MM.1S (cell line): ENCODE data around the gene UTS2B.

Experiments used
- EZH2 ChIP-seq: fragments of 300-600 bp; sonication (generic); optimal IDR thresholded peaks from 2 replicates; pipeline ENCODE3; 2017; ENCODE audit warnings: low read depth, mild to moderate bottlenecking, antibody characterized with exemption, low read length, mixed read lengths
- EZH2phosphoT487 ChIP-seq: fragments of 300-600 bp; sonication (generic); IDR thresholded peaks from 2 replicates; pipeline ENCODE4 v1.6.1; 2018; ENCODE audit warnings: antibody characterized with exemption, low read length
- TF ChIP-seq, protein P1 (sequence below): fragments of 300-600 bp; sonication (generic); IDR thresholded peaks from 2 replicates; pipeline ENCODE4 v1.5.1; 2016; ENCODE audit warnings: antibody characterized with exemption, low read length, mixed read lengths

DNA sequence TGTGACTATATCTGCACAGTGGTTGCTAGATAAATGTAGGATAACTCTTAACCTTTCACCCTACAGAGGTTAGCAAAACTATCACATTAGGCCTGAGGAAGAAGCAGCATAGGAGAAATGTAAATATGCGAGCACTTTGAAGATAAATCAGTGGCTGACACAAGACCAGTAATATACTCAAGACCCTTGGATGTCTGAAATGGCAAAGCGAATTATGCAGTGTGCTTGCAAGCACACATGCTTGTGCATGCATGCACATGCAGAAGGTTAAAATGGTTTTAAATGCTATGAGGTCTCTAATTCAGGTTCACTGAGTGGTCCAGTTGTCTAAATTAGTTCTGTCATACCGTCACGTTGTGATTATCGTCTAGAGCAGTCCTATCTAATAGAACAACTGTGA is 13.6 kb upstream of the UTS2B start:
- TF ChIP-seq, protein P1, sequence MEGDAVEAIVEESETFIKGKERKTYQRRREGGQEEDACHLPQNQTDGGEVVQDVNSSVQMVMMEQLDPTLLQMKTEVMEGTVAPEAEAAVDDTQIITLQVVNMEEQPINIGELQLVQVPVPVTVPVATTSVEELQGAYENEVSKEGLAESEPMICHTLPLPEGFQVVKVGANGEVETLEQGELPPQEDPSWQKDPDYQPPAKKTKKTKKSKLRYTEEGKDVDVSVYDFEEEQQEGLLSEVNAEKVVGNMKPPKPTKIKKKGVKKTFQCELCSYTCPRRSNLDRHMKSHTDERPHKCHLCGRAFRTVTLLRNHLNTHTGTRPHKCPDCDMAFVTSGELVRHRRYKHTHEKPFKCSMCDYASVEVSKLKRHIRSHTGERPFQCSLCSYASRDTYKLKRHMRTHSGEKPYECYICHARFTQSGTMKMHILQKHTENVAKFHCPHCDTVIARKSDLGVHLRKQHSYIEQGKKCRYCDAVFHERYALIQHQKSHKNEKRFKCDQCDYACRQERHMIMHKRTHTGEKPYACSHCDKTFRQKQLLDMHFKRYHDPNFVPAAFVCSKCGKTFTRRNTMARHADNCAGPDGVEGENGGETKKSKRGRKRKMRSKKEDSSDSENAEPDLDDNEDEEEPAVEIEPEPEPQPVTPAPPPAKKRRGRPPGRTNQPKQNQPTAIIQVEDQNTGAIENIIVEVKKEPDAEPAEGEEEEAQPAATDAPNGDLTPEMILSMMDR, result no peak
- no peak for TF ChIP-seq EZH2
- TF ChIP-seq EZH2phosphoT487, result no peak
